IMR-90 (cell line): ENCODE data around the gene FAM131B.
A peak's percentile ranks its signal among the peaks of the same experiment; 100 is the strongest.

Experiments
- CEBPB ChIP-seq: IDR thresholded peaks from 2 replicates; pipeline ENCODE4 v1.6.1; 2012; ENCODE audit warnings: low read depth, low read length, improper control_type of control experiment
- ELK1 ChIP-seq: fragments of 150-350 bp; IDR thresholded peaks from 2 replicates; pipeline ENCODE4 v1.6.1; 2016; ENCODE audit warnings: low read depth, mild to moderate bottlenecking, low read length, moderate library complexity, borderline replicate concordance
- POLR2A ChIP-seq: IDR thresholded peaks from 2 replicates; pipeline ENCODE4 v1.6.1; 2012; ENCODE audit warnings: mild to moderate bottlenecking, low read depth, low read length

GRCh38 chr7:143325240-143325639 lies 37.3 kb downstream of the FAM131B start:
- TF ChIP-seq ELK1 (no peak), CEBPB (peak; percentile 63), POLR2A (no peak)
